ENCODE results near the gene OR14A2.

DNA sequence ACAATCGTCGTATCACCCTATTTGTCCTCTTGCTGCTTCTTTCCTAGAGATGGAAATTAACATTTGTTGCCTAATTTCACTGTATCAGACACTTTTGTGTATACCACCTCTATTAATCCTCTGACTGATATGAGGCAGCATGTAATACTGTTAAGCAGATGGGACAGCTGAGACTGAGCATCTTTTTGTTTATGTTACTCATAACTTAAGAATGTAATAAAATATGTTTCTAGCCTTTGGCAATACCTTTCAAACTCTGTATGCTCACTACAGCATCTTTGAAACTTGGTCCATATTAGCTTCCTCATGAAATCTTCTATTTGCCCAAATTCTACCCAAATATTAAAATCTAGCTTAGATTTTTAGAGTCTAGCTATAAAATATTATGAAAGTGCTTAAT is 7.2 kb downstream of the OR14A2 start:
- TF ChIP-seq, protein P1, sequence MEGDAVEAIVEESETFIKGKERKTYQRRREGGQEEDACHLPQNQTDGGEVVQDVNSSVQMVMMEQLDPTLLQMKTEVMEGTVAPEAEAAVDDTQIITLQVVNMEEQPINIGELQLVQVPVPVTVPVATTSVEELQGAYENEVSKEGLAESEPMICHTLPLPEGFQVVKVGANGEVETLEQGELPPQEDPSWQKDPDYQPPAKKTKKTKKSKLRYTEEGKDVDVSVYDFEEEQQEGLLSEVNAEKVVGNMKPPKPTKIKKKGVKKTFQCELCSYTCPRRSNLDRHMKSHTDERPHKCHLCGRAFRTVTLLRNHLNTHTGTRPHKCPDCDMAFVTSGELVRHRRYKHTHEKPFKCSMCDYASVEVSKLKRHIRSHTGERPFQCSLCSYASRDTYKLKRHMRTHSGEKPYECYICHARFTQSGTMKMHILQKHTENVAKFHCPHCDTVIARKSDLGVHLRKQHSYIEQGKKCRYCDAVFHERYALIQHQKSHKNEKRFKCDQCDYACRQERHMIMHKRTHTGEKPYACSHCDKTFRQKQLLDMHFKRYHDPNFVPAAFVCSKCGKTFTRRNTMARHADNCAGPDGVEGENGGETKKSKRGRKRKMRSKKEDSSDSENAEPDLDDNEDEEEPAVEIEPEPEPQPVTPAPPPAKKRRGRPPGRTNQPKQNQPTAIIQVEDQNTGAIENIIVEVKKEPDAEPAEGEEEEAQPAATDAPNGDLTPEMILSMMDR (IDR thresholded peaks at IDR 0.05), result no peak
- TF ChIP-seq POLR2A (IDR thresholded peaks at IDR 0.05) (no peak), POLR2AphosphoS5 (IDR thresholded peaks at IDR 0.05) (no peak)

Data from prostate gland (tissue), 2 donors.